ENCODE data around the gene LYPD8. TPM values are rescaled to one million over a fixed set of nuclear protein-coding genes. Genes with fewer than 3 reads are reported as not detected.

The LYPD8 gene
- total RNA-seq, 4 donors from 2014 or later, result not detected

GRCh38 chr1:248750496-248750895 lies 5.1 kb downstream of the LYPD8 start:
- TF ChIP-seq CTCF (IDR thresholded peaks at IDR 0.05; ENCODE audit: low read depth), result no peak

GRCh38 chr1:248748211-248748610 lies 7.3 kb downstream of the LYPD8 start:
- TF ChIP-seq CTCF (IDR thresholded peaks at IDR 0.05; ENCODE audit: low read depth), result no peak

GRCh38 chr1:248740876-248741275 lies 14.7 kb downstream of the LYPD8 start:
- TF ChIP-seq CTCF (IDR thresholded peaks at IDR 0.05; ENCODE audit: low read depth), result no peak

- no peak for TF ChIP-seq CTCF (IDR thresholded peaks at IDR 0.05; ENCODE audit: low read depth)
These were observed 15.9 kb downstream of the LYPD8 start for GRCh38 chr1:248739572-248740205.

- no peak for TF ChIP-seq CTCF (IDR thresholded peaks at IDR 0.05; ENCODE audit: low read depth)
These were observed 18.1 kb downstream of the LYPD8 start for GRCh38 chr1:248737457-248737856.

- no peak for TF ChIP-seq CTCF (IDR thresholded peaks at IDR 0.05; ENCODE audit: low read depth)
These were observed 18.6 kb downstream of the LYPD8 start for GRCh38 chr1:248736977-248737376.

GRCh38 chr1:248733566-248733965 lies 22.0 kb downstream of the LYPD8 start:
- TF ChIP-seq CTCF (IDR thresholded peaks at IDR 0.05; ENCODE audit: low read depth), result no peak
